HG03571 (cell line): ENCODE measurements around the gene NENF.
"Not testable (repeated sequence)": the region's sequence is repeated elsewhere in the genome, so short reads cannot be mapped to it uniquely, and the experiment has no call there.

Experiments
- ATAC-seq: cut with Tn5 transposase; IDR thresholded peaks from one replicate; pipeline ENCODE4 v1.9.1; 2021; ENCODE audit not compliant: unreplicated experiment

The NENF gene

GRCh38 chr1:212458817-212459216 is 26.1 kb downstream of the NENF start:
- no peak for ATAC-seq

- no peak for ATAC-seq
Measured at GRCh38 chr1:212459656-212460055, 26.9 kb downstream of the NENF start.

DNA sequence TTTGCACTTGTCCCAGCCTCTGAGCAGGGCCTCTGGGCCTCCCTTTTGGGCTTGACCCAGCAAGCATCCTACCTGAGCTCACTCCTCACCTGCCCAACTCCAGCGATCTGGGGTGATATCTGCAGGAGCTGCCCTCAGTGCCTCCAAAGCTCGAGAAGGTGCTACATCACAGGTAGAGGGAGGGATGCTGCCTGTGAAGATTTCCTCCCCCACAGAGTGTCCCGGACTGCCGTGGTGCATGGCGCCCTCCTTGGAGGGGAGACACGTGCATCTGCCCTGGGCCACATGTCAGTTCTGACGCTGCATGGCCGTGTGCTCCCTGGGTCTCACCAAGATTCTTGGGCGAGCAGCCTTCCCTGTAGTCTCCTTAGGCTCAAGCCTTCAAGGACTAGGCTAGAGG is 27.7 kb downstream of the NENF start:
- ATAC-seq = no peak

GRCh38 chr1:212461916-212462660 is 29.4 kb downstream of the NENF start:
- ATAC-seq = no peak

DNA sequence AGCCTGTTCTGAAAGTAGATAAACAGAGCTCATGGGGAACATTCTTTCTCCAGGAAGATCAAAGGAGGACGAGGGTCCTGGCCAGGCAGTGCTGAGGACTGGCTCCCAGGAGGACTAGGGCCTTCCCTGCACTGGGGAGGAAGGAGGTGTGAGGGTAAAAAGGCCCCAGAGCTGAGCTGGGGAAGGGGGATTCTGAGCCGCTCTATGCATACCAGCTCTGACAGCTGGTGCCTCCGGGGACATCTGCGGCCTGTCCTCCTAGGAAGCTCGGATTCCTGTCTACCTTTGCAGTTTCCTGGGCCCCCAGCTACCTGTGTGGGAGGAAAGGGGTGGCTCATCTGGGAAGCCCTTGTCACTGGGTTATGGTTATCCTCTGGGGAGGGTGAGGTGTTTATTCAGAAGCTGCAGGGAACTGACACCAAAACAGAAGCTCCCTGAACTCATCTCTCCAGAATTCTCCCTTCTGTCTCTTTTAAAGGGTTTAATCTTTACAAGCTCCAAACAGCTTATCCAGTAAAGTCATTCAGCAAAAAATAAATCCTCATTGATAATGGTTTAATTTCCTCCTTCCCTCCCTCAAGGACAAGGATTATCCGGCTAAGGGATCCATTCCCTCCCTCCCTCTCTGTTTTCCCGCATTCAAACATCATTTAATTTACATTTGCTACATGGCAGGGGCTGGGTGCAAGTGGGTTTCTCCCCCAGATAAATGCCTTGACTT is 31.0 kb downstream of the NENF start:
- no peak for ATAC-seq

DNA sequence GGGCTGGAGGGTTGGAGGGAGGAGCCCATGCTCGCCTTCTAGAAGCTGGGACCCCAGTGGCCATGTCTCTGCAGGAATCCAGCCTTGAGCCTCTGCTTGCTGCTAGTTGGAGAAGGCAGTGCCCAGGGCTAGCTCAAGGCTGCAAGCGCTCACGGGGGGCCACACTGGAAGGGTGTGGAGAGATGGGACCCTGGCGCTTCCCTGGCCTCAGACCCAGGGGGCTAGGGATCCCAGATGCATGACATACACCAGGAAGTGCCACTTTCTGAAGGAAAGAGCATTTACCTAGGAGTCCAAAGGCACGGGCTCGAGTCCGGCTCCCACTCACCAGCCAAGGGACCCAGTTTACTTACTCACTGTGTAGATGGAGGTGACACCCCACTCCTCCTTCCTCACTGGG is 32.6 kb downstream of the NENF start:
- ATAC-seq = no peak

- ATAC-seq = no peak
Measured at GRCh38 chr1:212466437-212466836, 33.7 kb downstream of the NENF start.

DNA sequence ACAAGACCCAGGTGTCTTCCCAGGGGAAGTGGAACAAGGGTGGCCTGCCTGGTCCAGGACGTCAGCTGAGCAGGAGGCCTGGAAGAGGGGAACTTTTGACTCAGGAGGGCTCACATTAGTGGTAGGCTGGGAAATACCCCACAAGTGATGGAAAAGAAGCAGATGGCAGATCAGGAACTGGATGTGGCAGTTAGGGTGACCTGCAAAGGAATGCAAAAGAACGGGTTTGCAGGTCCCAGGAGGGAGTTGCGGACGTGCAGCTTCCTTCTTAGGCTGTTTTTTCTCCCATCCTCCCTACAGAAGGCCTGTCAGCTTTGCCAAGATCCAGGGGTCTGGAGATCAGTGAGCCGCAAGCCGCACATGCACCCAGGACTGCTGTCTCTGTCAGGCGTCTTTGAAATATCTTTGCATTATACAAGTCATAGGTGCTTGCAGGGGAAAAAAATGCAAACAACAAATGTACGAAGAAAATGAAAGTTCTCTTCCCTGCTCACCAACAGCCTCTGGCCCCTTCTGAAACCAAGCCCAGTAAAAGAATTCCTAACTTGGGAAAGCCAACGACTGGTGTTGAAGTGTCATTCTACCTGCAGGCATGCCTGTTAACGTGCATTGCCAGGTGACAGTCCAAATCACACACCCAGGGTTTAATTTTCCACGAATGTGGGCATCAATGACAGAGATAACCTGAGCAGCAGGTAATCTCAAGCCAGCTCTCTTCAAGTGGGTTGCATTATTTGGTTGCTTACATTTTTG is 34.4 kb downstream of the NENF start:
- ATAC-seq = no peak

DNA sequence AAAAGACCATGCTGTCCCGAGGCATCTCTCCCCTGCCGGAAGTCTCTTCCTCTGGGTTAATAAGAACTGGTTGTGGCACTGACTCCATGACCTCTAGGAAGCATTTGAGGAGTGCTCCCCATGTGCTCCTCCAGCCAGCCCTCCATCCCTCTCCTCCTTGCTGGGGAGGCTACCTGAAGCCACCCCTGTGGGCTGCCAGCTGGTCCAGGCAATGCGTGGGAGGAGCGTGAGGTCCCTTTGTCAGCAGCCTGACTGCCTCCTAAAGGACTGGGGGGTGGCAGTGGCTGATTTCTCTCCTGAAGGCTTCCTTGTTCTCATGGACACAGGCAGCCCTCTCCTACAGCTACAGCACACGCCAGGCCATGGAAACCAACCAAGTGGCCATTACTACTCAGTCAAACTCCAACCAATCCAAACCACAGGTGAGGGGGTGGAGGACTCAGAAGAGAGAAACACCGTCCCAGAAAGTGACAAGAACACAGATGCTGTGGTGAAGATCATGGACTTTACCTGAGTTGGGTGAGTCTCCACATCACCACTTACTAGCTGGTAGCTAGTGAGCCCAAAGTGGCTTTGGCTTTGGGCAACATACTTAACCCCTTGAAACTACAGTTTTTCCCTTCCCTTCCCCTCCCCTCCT is 35.2 kb downstream of the NENF start:
- ATAC-seq = no peak

DNA sequence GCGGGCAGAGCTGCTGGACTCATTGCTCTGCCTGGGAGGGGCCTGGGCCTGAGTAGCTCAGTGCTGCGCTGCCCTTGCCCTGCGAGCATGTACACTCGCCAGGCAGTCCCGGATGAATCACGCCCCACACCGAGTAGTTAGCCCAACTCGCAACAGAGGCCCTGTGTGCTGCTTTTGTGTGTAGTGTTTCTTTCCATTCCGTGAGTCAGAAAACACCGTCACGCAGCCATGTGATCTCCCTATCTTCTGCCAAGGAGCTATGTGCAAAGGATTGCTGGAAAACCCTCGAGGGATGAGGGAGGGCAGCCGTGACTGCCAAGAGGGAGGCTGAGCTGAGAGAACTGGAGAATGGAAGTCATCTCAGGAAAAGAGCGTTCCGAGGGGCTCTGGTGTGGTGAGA is 37.3 kb downstream of the NENF start:
- ATAC-seq = no peak

GRCh38 chr1:212471286-212471685 is 38.6 kb downstream of the NENF start:
- no peak for ATAC-seq

DNA sequence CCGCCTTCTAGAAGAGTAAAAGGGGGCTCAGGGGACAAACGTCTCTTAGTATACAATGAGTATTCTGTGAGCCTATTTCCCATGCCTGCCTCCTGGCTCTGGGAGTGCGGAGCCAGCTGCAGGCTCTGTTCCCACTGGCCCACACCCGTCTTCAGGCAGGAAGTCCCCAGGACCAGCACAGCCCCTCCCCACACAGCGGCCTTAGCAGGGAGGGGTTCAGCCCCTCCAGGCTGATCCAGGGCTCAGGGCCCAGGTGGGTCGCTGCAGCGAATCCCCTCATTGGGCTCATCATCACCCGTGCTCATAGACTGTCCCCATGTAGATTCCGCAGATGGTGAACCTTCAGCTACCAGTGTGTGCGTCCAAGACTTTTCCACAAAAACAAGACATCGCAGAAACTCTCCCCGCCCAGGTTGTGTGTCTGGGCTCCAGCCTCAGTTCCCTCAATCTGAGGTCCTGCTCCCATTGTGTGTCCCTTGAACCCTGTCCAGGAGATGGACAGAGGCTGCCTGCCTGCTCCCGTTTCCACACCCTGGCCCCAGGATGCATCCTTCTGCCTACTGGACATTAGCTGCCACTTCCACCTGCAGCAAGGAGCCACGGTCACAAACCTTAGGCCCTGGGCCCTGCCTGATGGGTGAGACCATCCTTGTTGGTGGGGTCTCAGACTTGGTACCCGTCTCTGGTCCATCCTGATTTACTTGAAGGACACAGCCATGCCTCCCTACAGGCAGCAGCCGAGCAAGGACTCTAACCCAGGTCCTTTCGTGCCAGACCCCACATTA is 39.4 kb downstream of the NENF start:
- no peak for ATAC-seq

GRCh38 chr1:212473729-212474128 is 41.0 kb downstream of the NENF start:
- no peak for ATAC-seq

DNA sequence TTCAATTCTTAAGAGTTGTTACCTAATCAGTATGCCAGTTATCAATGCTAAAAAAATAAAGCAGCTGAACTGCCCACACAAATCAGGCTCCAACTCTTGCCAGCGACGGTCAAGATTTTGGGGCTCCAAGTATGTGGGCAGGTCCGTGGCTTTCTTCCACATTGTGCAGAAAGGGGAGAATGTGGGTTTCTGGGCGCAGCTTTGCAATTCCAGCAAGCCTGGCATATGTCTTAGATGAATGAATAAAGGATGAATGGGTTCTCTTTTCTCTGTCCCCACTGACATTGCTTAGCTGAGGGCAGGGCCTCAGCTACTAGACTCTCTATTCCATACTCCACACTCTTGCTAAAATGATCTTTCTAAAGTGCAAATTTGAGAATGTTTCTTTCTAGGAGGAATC is 42.4 kb downstream of the NENF start:
- no peak for ATAC-seq

DNA sequence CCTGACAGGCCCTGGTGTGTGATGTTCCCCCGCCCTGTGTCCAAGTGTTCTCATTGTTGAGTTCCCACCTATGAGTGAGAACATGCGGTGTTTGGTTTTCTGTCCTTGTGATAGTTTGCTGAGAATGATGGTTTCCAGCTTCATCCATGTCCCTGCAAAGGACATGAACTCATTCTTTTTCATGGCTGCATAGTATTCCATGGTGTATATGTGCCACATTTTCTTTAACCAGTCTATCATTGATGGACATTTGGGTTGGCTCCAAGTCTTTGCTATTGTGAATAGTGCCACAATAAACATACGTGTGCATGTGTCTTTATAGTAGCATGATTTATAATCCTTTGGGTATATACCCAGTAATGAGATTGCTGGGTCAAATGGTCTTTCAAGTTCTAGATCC is 43.1 kb downstream of the NENF start:
- not testable (repeated sequence) for ATAC-seq

DNA sequence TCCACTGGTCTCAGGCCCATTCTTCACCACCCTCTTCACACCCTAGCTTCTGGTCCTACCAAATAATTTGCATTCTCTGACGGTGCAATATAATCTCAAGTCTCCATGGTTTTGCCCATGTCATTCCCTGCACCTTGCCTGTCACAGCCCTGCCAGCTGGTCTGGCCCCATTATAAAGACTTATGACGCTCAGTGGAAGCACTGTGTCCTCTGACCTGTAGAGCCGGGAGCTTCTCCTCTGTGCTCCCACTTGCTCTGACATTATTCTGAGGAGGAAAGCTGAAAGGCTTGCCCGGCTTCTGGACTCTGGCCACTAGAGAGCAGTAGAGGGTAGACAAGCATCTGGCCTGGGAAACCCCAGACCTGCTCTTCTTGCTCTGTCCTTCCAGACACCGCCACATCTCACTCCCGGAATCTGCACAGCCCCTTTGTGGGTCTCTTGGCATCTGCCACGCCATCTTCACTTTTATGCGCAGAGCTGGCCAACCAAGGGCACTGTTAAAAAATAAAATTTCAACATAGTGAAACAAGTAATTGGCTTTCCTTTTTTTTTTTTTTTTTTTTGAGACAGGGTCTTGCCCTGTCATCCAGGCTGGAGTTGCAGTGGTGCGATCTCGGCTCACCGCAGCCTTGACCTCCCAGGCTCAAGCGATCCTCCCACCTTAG is 44.4 kb downstream of the NENF start:
- peak; percentile 86 for ATAC-seq

GRCh38 chr1:212477680-212478466 is 45.2 kb downstream of the NENF start:
- ATAC-seq = no peak

DNA sequence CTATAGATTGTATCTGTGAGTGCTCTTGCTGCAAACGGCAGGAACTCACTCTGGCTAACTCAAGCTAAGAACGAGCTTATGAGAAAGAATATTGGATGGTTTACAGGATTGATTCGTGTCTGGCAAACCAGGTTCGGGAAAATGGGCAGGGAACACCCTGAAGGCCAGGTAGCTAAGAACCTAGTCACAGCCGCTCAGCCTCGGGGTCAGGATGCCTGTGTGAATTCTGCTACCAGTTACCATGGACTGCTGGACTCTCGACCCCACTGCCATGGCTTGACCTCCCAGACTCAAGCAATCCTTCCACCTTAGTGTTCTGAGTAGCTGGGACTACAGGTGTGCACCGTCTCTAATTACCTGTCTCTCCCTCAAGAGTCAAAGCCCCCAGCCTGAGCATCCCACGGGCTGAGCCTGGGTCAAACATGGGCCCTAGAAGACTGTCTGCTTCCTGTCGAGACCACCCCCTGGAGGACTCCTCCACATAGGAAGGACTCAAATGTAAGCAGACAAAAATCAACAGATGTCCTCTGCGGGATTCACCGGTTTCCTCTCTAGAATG is 45.8 kb downstream of the NENF start:
- ATAC-seq = no peak

GRCh38 chr1:212479188-212479587 is 46.5 kb downstream of the NENF start:
- no peak for ATAC-seq
